ENCODE results near the gene MATR3.
"Not testable (repeated sequence)": the region's sequence is repeated elsewhere in the genome, so short reads cannot be mapped to it uniquely, and the experiment has no call there.

Gene MATR3

GRCh38 chr5:139301808-139302499 is 8.4 kb downstream of the MATR3 start:
- FAIRE-seq = no peak

GRCh38 chr5:139304391-139305324 is 11.1 kb downstream of the MATR3 start:
- FAIRE-seq = no peak

GRCh38 chr5:139306197-139306596 is 12.7 kb downstream of the MATR3 start:
- no peak for FAIRE-seq

- peak; percentile 5 for FAIRE-seq
Measured at GRCh38 chr5:139306628-139307379, 13.3 kb downstream of the MATR3 start.

GRCh38 chr5:139308797-139309196 is 15.3 kb downstream of the MATR3 start:
- no peak for FAIRE-seq

GRCh38 chr5:139310715-139311186 is 17.2 kb downstream of the MATR3 start:
- not testable (repeated sequence) for FAIRE-seq

GRCh38 chr5:139312075-139312474 is 18.5 kb downstream of the MATR3 start:
- FAIRE-seq = no peak

GRCh38 chr5:139314276-139314675 is 20.7 kb downstream of the MATR3 start:
- no peak for FAIRE-seq

- FAIRE-seq = no peak
Measured at GRCh38 chr5:139315056-139315615, 21.6 kb downstream of the MATR3 start.

GRCh38 chr5:139335811-139336210 is 42.3 kb downstream of the MATR3 start:
- no peak for FAIRE-seq

GRCh38 chr5:139340051-139340450 is 46.5 kb downstream of the MATR3 start:
- no peak for FAIRE-seq

GRCh38 chr5:139341187-139341688 is 47.7 kb downstream of the MATR3 start:
- FAIRE-seq = no peak

- no peak for FAIRE-seq
Measured at GRCh38 chr5:139341689-139342422, 48.3 kb downstream of the MATR3 start, which contains the start of gene PAIP2. PAIP2 (plus strand) TSS chr5:139341854; CDS start chr5:139363785, 21,931 bp downstream.

GRCh38 chr5:139342423-139342723 is 48.8 kb downstream of the MATR3 start:
- no peak for FAIRE-seq

GRCh38 chr5:139343476-139343875 is 49.9 kb downstream of the MATR3 start:
- FAIRE-seq = no peak

- no peak for FAIRE-seq
Measured at GRCh38 chr5:139344177-139344576, 50.6 kb downstream of the MATR3 start.

- not testable (repeated sequence) for FAIRE-seq
Measured at GRCh38 chr5:139345442-139345841, 51.9 kb downstream of the MATR3 start.

- not testable (repeated sequence) for FAIRE-seq
Measured at GRCh38 chr5:139347863-139348262, 54.3 kb downstream of the MATR3 start.

- FAIRE-seq = no peak
Measured at GRCh38 chr5:139354186-139354585, 60.6 kb downstream of the MATR3 start.

GRCh38 chr5:139355900-139356299 is 62.4 kb downstream of the MATR3 start:
- FAIRE-seq = not testable (repeated sequence)

- FAIRE-seq = no peak
Measured at GRCh38 chr5:139358064-139358463, 64.5 kb downstream of the MATR3 start.

- FAIRE-seq = no peak
Measured at GRCh38 chr5:139360384-139360783, 66.8 kb downstream of the MATR3 start.
